GM18861 (cell line): ENCODE measurements around the gene CSNK2B.
"Not testable (repeated sequence)": the region's sequence is repeated elsewhere in the genome, so short reads cannot be mapped to it uniquely, and the experiment has no call there.

Source experiments
- ATAC-seq: cut with Tn5 transposase; IDR thresholded peaks from one replicate; pipeline ENCODE4 v1.9.1; 2021; ENCODE audit not compliant: unreplicated experiment

CSNK2B gene

DNA sequence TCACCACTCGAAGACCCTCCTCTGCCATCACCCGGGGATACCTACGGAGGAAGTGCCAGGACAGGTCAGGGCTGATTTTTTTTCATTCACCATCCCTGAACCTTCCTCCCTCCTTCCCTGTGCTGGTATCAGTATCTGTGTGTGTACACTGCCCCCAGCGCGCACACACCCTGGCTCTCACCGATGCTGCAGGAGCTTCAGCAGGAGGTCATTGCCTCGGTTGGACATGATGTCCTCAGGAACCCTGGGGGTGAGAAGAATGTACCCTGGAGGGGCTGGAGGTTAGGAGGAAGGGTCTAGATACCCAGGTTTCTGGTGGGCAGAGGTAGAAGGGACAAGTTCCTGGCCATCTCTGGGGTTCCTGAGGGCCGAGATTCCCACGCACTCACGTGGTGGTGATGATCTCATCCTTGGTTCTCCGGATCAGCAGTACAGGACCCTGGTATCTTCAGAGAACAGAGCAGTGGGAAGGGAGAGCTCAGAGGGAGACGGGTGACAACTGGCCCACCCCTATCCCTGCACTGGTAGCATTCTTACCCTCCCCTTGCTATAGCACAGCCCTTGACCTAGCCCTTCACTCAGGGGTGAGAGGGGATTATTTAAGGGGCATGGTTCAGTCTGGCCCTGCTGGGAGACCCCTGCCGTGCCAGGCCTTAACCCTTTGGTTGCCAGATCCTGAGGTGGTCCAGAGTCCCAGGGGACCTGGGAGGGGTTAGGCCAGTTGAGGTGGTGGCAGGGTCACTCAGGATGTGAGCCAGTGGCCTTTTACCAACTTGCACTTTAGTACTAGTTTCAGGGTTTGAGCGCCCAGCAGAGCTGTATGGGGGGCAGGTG is 22.2 kb downstream of the CSNK2B start:
- ATAC-seq, result no peak

DNA sequence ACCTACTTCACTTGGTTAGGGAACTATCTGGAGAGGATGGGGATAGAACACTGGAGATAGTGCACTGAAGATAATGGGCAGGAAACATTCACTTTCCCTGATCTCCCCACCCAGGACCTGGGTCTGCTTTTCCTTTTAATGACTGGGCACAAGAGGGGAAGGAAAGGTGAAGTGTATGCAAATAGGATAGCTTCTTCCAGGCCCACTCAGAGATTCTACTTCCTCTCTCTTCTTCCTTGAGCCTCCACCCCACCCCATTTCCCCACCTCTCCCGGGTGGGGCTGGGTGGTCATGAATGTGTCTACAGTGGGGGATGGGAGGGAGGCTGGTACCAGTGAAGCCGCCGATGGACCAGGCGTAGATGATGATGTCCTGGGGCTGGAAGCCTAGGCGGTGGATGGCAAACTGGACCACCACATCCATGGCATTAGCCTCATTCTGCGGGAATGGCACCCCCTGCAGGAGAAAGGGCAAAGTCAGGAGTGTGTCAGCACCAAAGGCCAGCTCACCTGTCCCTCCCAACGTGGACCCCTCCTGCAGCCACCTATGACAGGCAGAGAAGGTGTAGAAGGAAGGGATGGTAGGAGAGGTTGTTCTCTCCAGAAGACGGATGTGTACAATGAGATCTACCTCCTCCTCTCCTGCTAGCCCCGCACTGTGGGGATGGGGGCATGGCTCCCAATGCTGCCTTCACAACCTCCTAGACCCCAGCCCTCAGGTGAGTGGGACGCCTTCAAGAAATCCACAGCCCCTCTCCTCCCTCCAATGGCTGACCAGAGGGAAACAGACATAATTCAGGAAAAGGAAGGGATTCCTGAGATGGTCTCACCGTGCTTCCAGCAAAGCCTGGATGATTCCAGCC is 23.6 kb downstream of the CSNK2B start:
- no peak for ATAC-seq

DNA sequence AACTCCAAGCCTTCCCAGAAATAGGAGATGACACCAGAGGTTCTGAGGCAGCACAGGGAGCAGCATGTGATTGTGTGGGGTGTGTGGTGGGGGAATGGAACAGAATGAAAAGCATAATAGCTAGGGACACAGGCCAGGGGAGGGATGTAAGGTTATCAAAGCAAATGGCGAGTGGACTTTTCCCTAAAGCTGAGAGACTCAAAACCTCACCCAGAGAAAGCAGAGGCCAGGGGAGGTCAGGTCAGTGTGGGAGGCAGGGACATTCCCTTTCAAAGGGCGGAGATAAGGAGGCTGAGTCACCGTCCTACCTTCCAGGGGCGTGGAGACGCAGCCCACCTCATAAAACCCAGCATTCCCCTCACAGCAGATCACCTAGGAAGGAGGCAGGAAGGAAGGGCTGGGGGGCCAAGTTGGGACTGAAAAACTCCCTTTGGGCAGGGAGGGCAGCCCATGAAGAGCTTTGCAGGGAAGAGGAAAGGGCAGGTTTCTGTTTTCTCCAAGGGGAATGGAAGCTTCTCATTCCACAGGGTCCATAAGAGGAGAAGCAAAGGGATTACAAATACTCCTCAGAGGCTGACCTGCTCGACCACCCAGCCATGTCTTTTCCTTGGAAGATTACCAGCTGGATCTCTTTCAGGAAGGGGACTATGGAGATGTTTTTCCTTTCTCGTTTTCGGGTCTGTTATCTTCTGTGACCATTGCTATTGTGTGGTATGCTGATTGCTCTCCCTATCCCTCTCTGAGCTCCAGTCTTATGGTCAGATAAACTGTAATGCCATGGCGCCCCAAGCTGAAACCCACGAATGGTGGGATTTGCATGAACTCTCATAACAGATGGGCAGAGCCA is 24.6 kb downstream of the CSNK2B start:
- no peak for ATAC-seq

DNA sequence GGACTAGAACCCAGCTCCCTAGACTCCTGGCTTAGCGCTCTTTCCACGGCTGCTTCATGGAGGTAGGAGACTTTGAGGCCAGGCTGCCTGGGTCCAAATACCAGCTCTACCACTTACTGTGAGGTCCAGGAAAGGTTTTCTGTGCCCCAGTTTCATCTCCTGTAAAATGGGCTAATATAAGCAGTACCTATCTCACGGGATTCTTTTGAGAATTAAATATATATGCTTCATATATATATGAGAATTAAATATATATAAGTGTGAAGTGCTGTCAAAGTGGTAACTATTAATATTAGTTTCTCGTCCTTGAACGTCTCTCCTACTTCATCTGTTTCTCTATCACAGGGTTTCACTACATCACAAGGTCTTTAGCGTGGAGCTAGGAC is 25.2 kb downstream of the CSNK2B start:
- no peak for ATAC-seq

DNA sequence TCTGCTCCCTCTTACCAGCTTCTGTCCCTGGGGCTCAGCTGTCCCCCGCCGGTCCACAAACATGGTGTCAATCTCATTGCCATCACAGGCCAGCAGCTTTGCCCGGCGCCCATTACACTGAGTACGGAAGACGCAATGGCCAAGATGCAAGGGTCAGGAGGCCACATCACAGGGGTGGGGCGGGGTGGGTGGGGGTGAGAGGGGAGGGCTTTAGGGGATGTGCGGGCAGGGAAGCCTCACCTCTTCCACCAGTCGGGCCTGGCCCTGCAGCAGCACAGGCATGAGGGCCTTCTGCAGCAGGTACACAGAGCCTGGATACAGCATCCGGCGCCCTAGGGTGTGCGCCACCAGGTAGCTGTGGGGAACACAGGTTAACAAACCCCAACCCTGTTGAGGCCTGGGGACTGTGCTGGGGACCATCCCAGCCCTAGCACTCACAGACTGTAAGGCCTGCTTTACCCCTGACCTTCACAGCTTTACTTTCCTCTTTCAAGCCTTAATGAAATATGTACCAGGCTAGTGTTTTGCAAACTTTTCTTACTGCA is 25.8 kb downstream of the CSNK2B start:
- ATAC-seq, result no peak

DNA sequence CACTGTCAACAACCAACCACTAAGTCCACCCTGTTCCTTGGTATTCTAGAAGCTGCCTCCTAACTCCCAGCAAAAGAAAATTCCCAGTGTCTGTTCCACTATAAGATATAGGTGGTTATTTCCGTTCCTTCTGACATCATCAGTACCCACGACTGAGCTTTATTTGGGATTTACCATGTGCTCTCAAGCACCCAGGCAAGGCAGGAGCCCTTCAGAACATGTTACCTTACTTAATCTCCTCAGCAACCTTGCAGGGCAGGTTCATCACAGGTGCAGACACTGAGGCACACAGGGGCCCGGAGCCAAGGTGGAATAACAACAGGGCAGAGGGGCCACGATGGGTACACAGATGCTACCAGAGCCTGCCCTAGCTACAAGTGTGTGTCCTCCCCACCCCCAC is 26.5 kb downstream of the CSNK2B start:
- no peak for ATAC-seq

DNA sequence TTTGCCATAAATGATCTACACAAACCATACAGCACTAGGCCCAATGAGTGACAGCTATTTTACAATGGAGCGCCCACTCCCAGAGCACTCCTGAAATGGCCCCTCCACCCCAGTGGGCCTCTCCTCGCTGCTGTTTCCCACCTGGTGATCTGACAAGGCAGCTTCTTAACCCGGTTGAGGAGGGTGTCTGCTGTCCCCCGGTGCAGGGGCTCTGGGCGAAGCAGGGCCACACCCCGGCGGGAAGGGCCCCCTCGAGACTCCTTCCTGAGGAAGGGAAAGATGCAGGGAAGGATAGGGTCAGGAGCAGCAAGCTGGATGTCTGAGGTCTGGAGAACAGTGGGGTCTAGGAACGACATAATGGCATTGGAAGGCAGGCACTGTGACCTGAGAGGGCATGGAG is 27.0 kb downstream of the CSNK2B start:
- ATAC-seq, result no peak

DNA sequence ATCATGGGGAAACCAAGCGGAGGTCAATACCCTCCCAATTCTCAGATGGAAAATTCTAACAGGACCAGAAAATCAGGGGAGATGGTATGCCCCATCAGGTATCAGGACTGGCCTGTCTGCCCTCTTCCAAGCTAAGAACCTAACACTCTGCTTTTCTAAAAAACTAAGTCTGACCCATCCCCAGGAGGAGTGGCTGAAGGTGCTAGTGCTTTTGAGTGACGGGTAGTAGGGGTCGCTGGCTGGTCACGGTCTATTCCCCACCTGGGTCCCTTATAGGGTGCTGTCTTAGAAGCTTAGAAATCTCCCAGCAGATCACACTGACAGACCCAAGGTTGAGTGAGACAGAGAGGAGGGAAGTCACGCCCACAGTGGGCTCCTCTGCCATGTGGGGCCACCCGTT is 27.7 kb downstream of the CSNK2B start:
- no peak for ATAC-seq

DNA sequence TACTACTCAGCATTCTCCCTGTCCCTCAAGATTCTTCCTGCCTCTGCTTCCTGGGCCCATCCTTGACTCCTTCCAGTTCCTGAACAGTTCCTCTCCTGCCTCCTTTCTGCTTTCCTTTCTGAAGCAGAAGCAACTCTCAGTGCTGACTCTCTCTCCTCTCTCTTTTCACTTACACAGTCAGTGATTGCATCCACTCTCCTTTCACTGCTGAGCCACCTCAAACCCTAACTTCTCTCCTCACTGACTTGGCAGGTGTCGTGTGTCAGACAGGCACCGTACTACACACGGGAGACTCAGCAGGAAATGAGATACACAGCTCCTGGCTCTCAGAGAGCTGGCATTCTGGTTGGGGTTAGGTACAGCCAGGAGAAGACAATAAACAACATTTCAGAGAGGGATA is 31.7 kb downstream of the CSNK2B start:
- ATAC-seq, result no peak

DNA sequence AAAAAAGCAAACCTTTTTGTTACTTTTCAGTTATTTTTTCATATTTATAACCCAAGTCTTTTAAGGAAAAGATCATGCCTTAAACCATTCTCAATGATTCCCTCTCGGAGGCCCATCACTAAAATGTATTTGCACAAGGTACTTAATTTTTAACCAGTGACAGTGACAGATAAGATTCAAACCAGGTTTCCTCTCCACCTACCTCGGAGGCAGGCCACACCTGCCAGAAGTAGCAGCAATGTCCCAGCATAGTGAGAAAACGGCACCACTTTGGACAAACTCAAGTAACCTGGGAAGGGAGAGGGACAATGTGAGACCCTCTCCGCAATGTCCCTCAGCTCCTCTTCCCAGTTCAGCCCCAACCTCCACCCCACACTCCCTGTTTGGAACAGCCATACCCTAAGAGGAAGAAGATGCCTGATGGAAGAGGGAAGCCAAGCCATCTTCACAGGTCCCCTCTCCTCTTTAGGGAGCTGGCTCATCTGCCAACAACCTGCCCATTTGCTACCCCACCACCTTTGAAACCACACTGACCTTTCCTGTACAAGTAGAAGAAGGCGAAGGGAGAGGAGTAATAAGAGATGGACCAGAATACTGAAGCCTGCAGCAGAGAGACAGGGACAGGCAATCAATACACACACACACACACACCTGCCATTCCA is 35.0 kb downstream of the CSNK2B start:
- ATAC-seq, result no peak

DNA sequence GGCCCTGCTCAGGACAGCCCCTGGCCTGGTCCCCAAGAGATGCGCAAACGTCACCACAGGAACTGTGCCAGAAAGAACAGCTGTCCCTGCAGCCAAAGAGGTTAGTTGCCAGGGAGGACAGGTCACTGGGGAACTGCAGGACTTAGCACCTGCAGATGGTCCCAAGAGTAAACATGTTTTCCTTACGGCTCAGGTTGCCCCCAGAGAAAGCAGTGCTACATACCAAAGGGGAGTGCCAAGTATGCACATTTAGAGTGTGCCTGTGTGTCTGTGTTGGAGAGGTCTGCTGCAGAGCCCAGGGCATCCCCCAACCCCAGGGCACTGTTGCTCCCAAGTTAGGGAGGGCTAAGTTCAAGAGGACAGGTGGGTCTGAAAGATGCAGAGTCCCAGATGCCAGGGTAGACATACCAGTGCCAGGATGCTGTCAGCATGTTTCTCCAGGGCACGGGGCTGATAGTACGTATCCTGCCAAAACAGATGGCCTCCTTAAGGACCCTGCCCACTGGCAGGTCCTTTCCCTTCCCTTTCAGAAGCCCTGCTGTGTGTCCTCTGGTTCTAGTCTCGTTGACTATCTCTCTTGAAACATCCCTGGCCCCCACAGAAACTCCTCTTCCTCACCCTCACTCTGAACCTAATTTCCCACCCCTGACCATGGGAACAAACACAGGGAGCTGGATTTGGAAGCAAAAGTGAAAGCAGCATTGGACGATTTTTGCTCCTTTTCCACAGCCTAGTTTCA is 36.0 kb downstream of the CSNK2B start:
- ATAC-seq, result no peak

DNA sequence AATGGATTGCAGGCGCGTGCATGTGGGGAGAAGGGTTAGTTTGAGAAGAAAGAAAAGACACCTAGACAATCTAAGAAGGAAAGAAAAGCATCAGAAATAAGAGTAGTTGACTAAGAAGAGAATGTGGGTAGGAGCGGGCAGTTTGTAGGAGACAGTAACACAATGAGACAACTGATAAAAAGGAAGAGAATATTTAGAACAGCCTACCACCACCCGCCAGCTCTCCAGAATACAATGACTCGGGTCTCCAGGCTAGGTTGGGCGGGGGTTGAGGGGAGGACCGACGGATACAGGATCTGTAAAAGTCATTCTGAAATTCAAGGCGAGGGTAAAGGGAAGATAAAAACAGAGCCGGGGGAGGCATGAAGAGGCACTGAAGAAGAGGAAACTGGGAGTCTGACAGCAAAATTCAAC is 36.5 kb downstream of the CSNK2B start:
- no peak for ATAC-seq

DNA sequence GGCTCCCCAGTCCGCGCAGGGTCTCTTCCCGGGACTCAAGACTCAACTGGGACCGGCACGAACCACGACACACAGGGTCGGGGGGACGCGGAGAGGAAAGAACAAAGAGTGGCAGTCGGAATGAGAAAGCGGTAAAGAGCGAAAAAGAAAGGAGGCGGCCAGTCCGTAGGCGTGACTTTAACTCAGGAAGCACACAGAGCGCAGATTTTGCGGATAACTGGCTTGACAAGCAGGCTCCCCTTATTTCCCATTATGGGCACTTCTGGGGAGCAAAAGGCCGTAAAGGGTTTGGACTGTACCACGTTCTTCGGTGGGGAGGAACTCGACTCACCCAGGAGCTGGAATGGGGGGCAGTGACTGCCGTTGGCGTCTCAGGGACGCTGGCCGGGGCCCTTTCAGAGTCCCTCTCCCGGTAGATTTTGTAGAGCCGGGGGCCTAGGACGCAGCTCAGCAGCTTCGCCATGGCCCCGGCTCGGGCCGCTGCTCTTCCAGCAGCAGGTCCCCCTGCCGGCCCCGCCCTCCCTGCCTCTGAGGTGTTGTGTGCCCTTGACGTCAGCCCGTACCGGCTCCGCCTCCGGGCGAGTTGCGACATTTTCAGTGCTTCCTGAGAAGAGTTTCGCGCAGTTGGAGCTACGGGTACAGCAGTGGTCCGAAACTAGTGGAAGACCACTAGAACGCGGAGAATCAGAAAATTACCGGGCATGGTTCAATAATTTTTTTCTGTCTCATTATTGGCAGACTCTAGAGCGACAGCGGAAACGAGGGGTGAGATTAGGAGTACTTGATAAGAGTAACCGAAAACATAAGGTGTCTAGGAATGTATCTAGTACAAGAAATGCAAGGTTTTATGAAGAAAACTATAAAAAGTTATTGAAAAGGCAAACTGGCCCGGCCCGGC is 37.2 kb downstream of the CSNK2B start, which contains the start of gene ABHD16A:
Gene ABHD16A (minus strand): TSS at position 506 of the 898 bp plus-strand sequence. CDS start 43 bp downstream, at position 463.
- ATAC-seq, result peak; percentile 84

DNA sequence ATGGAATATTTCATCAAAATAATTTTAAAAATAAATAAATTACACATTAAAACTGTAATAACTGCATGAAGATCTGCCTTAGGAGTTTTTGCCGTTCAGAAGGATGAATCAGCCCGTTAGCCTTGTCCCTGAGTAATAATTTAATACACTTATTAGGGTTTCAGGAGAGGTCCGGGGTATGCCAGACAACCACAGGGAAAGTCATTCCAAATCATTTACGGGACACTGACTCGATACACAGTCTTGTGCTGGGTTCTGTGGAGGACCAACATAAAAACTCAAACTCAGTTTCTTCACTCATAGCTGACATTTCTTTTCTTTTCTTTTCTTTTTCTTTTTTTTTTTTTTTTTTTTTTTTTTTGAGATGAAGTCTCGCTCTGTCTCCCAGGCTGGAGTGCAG is 40.1 kb downstream of the CSNK2B start:
- no peak for ATAC-seq

DNA sequence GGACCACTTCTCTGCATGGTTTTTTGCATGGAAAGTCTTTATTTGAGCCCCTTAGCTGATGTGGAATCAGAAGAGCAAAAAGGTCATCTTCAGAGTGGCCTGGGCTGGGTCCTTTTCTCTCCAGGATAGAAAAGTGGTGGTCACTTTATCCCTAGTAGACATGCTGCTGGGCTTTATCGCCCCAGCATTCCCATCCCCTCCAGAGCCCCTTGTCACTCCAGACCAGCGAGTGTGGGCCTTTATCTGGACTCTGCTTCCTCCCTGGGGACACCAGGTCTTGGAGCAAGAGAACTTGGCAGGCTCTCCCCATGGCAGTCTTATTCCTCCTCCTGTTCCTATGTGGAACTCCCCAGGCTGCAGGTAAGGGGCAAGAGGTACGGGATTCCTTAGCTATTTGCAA is 40.7 kb downstream of the CSNK2B start, which contains the start of gene LY6G6F:
Gene LY6G6F (plus strand): TSS at position 268 of the 400 bp plus-strand sequence. CDS start 41 bp downstream, at position 309.
- no peak for ATAC-seq

DNA sequence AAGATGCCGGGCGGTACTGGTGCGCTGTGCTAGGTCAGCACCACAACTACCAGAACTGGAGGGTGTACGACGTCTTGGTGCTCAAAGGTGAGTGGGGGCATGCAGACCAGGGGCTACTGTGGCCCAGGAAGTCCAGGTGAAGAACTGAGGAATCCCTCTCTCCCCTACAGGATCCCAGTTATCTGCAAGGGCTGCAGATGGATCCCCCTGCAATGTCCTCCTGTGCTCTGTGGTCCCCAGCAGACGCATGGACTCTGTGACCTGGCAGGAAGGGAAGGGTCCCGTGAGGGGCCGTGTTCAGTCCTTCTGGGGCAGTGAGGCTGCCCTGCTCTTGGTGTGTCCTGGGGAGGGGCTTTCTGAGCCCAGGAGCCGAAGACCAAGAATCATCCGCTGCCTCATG is 41.8 kb downstream of the CSNK2B start:
- ATAC-seq, result no peak

DNA sequence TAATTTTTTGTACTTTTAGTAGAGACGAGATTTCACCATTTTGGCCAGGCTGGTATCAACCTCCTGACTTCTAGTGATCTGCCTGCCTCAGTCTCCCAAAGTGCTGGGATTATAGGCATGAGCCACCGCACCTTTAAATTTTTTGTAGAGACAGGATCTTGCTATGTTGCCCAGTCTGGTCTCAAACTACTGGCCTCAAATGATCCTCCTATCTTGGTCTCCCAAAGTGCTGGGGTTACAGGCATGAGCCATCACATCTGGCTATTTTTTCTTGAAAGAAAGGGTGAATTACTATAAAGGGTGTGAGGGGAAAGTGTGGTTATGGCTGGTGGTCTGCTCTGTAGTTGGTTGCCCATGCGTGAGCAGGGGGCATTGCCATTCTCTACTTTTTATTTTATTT is 42.3 kb downstream of the CSNK2B start:
- no peak for ATAC-seq

DNA sequence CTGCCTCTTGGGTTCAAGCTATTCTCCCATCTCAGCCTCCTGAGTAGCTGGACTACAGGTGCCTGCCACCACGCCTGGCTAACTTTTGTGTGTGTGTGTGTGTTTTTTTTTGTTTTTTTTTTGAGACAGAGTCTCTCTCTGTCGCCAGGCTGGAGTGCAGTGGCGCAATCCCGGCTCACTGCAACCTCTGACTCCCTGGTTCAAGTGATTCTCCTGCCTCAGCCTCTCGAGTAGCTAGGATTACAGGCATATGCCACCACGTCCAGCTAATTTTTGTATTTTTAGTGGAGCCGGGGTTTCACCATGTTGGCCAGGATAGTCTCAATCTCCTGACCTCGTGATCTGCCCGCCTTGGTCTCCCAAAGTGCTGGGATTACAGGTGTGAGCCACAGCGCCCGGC is 43.3 kb downstream of the CSNK2B start:
- not testable (repeated sequence) for ATAC-seq
